AG09309 (cell line): ENCODE measurements around the gene MAMSTR.

ENCODE experiments used
- DNase-seq: peaks from one replicate; pipeline ENCODE4 v3.0.0-alpha.2; 2010; ENCODE audit warnings: low read depth
- H3K4me3 ChIP-seq: 2 replicates; pipeline ENCODE4 v1.5.1; 2011; ENCODE audit warnings: mild to moderate bottlenecking, low read depth, low read length, moderate library complexity; ENCODE audit not compliant: control insufficient read depth
- CTCF ChIP-seq: IDR thresholded peaks from 2 replicates; pipeline ENCODE4 v1.5.1; 2011; ENCODE audit warnings: mild to moderate bottlenecking, low read depth, low read length, inconsistent platforms; ENCODE audit not compliant: insufficient read depth, control insufficient read depth; ENCODE audit errors: missing control alignments

The MAMSTR gene

DNA sequence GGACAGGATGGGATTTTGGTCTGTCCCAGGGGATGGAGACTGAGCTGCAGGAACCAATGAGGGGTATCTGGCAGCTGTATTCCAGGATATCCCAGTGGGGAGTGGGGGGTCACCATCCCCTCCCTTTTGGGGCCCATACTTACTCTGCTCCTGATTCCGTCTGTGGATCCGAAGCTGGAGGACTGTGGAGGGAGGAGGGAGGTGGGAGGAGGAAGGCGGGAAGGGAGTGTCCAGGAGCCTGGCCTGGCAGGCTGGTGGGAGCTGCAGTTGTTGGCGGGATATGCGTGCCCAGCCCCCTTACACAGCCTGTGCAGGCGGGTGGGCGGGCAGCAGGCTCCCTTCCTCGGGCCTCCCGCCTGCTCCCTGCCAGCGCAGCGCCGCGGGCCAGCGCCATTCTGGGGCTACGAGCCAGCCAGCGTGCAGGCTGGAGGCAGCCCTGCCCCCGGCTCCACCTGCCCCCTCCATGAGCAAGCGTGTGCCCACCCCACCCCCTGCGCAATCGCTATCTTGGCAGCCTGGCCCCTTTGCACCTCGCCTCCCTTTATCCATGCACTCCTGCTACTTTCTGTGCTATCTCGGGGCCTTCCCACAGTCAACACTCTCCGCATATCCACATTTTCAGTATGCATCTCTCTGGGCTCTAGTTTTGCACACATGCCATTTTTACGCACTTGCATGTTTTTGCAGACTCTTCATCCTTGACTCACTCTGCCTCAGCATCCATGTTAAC lies 2.8 kb downstream of the MAMSTR start:
- DNase-seq = no peak
- H3K4me3 ChIP-seq = peak overlapping the region; percentile 30
- no peak for TF ChIP-seq CTCF

DNA sequence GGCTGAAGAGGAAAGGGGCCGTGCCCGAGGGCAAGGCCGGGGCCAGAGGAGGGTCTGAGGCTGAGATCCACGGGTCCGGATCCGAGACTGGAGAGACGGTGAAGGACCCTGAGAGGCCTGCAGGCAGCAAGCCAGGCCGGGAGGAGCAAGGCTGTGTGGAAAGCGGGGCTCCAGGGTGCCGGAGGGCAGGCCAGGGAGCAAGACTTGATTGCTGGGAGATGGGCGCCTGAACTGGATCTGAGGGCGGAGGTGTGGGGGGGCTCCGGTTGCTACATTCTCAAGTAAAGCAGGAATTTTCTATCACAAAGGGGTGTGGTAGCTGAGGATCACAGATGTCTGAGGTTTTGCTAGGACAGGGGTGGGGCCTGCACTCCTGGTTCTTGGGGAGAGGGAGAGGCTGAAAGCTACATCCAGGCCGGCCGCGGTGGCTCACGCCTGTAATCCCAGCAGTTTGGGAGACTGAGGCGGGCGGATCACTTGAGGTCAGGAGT lies 3.8 kb downstream of the MAMSTR start:
- H3K4me3 ChIP-seq = no peak overlapping the region
- no peak for TF ChIP-seq CTCF
- DNase-seq = no peak

- DNase-seq = no peak
- peak overlapping the region; percentile 72 for H3K4me3 ChIP-seq
- TF ChIP-seq CTCF = no peak
These were observed 4.5 kb downstream of the MAMSTR start for GRCh38 chr19:48714759-48715675.

DNA sequence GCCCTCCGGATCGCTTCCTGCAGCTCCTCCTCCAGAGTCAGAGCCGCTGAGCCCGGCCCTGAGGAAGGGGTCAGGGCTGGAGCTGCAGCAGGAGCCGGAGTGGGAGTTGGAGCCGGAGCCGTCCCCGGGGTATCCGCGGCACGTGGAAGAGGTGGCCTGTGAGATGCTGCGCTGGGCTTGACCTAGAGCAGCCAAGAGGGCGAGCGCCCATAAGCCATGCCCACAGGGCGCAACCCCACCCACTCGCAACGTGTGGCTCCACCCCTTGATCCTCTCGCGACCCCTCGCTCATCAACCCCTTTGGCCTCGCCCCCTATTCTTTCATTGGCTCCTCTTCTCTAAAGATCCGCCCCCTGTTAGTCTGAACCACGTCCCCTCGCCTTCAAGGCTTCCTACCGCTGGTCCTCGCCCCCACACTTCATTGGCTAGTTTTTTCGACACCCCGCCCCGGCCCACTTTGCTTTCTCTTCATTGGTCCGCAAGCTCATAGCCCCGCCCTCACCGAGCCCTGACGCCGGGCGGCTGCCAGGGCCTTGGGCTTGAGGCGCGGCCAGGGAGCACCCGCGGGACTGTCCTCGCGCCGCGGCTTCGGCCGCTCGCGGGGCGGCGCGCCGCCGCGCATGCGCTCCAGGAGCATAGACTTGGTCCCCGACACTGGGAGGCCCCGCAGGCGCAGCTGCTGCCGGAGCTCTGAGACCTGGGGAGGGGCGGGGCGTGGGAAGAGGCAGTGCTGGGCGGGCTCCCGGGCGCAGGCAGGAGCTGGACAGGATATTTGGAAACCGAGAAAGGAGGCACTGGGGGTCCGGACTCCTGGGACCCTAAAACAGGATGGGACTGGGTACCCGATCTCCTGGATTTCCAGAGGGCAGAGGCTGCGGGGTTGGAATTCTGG lies 5.4 kb downstream of the MAMSTR start:
- H3K4me3 ChIP-seq = peak overlapping the region; percentile 86
- no peak for TF ChIP-seq CTCF
- DNase-seq = peak; percentile 96

DNA sequence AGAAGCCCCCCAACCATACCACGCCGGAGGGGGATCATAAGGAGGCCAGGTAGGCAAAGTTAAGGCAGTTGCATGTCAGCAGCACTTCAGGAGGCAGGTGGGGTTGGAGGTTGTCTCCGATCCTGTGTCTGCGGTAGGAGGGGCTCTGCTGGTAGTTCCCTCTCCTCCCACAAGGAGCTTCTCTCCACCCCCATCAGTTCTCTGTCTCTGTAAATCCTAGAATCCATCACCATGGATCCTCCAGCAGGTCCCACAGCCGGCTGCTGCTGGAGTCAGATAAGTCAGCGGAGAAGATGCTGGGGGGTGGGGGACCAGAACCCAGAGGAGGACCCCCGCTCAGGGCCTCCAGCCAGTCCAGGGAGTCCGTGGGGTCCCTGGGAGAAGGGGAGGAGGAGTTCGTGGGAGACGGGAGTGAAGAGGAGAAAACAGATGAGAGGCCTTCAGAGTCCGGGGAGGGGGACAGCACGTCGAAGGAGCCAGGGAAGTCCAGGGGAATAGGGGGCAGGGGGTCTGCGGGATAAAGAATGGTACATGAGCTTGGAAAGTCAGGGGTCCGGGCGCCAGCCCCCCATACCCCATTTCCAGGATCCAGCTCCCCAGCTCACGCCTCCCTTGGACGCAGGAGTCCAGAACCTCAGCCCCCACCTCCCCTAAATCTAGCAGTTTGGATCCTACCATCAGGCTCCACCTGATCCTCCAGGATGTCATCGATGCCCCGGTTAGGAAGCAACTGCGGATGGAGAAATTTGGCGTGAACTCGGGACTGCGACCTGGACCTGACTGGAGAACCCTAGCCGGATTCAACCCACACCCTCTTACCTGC lies 6.3 kb downstream of the MAMSTR start:
- DNase-seq = no peak
- TF ChIP-seq CTCF = peak; percentile 21
- H3K4me3 ChIP-seq = peak overlapping the region; percentile 86
